Measurements from ENCODE around the gene FGD3.

DNA sequence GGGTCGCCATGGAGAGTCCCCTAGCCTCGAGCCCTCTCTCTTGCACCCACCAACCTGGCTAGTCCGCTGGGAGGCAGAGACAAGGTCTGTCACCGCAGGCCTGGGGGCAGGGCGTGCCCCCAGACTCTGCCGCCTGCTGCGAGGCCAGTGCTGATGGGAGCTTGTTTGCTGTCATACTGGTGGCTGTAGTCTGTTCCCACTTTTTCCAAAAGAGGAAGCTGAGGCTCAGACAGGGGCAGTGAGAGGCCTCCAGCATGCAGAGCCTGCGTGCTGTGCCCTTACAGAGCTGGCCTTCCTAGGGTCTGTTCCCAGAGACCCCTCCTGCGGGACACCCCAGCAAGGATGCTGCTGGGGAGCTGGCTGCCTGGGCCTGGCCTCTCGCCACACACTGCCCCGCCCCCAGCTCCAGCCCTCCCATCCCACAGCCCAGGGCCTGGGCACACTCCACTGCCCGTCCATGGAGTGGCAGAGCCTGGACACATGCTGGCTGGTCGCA is 90.2 kb downstream of the FGD3 start:
- TF ChIP-seq, protein P1, sequence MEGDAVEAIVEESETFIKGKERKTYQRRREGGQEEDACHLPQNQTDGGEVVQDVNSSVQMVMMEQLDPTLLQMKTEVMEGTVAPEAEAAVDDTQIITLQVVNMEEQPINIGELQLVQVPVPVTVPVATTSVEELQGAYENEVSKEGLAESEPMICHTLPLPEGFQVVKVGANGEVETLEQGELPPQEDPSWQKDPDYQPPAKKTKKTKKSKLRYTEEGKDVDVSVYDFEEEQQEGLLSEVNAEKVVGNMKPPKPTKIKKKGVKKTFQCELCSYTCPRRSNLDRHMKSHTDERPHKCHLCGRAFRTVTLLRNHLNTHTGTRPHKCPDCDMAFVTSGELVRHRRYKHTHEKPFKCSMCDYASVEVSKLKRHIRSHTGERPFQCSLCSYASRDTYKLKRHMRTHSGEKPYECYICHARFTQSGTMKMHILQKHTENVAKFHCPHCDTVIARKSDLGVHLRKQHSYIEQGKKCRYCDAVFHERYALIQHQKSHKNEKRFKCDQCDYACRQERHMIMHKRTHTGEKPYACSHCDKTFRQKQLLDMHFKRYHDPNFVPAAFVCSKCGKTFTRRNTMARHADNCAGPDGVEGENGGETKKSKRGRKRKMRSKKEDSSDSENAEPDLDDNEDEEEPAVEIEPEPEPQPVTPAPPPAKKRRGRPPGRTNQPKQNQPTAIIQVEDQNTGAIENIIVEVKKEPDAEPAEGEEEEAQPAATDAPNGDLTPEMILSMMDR (IDR thresholded peaks at IDR 0.05; ENCODE audit: insufficient read depth, low read depth, low read length) = no peak
- no peak for TF ChIP-seq EZH2 (IDR thresholded peaks at IDR 0.05; ENCODE audit: insufficient read depth, low read length)

Data from astrocyte (in vitro differentiated cells and primary cell).